Measurements from ENCODE around the gene TSPAN17. TPM values are rescaled to one million over a fixed set of nuclear protein-coding genes. Genes with fewer than 3 reads are reported as not detected.

Gene TSPAN17
- total and polyA plus RNA-seq, 12 donors: 25.8 to 106 (median 52.8) TPM

DNA sequence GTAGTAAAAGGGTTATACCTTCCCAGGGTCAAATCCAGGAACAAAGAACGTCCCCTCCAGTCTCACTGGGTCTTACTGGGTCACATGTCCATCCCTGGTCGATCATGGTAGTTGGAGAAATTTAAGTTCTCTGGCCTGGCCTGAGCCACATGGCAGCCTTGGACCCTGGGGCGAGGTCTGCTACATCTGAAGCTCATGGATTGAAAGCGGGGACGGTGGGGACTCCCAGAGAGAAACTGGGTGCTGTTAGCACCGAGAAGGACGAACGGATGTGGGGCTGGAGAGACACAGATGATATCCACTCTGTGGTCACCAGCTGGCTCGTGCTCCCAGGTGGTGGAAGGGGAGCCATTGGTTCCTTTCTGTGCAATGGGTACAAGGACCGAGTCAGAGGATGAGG, 46.9 kb downstream of the TSPAN17 start:
- H3K4me3 ChIP-seq: no peak overlapping the region
- intact Hi-C loops (cut with DNase I): no loop called here
- 78 to 83% (median 79%) methylated on average over 8 to 10 of the region's 10 CpGs for WGBS, 4 donors
- H3K27ac ChIP-seq: no peak overlapping the region
- H3K4me1 ChIP-seq (replicated peaks in 1 of 2): no peaks in the 10 kb centered on the region
- no peak for DNase-seq
- H3K27me3 ChIP-seq: peaks cover 13% of the 10 kb centered on the region
- no peaks in the 10 kb centered on the region for H3K36me3 ChIP-seq (replicated peaks in 1 of 2)
- H3K9me3 ChIP-seq (replicated peaks in 1 of 3): no peaks in the 10 kb centered on the region
- TF ChIP-seq, protein P1, sequence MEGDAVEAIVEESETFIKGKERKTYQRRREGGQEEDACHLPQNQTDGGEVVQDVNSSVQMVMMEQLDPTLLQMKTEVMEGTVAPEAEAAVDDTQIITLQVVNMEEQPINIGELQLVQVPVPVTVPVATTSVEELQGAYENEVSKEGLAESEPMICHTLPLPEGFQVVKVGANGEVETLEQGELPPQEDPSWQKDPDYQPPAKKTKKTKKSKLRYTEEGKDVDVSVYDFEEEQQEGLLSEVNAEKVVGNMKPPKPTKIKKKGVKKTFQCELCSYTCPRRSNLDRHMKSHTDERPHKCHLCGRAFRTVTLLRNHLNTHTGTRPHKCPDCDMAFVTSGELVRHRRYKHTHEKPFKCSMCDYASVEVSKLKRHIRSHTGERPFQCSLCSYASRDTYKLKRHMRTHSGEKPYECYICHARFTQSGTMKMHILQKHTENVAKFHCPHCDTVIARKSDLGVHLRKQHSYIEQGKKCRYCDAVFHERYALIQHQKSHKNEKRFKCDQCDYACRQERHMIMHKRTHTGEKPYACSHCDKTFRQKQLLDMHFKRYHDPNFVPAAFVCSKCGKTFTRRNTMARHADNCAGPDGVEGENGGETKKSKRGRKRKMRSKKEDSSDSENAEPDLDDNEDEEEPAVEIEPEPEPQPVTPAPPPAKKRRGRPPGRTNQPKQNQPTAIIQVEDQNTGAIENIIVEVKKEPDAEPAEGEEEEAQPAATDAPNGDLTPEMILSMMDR (IDR thresholded peaks at IDR 0.05): no peak
- TF ChIP-seq POLR2A (IDR thresholded peaks at IDR 0.05): no peak

DNA sequence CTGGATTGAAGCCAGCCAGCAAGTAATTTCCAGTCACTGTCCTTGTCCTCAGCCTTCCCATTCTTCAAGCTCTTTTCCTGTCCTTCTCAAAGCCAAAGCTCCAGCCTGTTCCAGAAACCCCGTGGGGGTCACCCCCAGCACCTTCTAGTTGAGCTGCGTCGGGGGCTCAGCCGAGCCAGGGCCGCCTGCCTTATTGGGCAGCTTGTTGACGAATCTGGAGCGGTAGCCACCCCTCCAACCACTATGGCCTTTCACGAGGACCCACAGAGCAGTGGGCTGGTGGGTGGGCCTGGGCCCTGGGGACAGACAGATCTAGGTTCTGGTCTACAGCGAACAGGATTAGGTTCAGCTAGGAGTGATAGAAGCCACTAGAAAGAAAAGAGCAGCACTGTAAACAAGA, 47.3 kb downstream of the TSPAN17 start:
- H3K27ac ChIP-seq: no peak overlapping the region
- TF ChIP-seq, protein P1 (IDR thresholded peaks at IDR 0.05): no peak
- TF ChIP-seq POLR2A (IDR thresholded peaks at IDR 0.05): no peak
- H3K36me3 ChIP-seq (replicated peaks in 1 of 2): no peaks in the 10 kb centered on the region
- H3K4me1 ChIP-seq (replicated peaks in 1 of 2): no peaks in the 10 kb centered on the region
- DNase-seq: no peak
- 47 to 68% (median 58%) methylated on average over 2 to 9 of the region's 9 CpGs for WGBS, 4 donors
- H3K4me3 ChIP-seq: no peak overlapping the region
- H3K9me3 ChIP-seq (replicated peaks in 1 of 3): no peaks in the 10 kb centered on the region
- H3K27me3 ChIP-seq: peaks cover 13% of the 10 kb centered on the region
- intact Hi-C loops (cut with DNase I): no loop called here

DNA sequence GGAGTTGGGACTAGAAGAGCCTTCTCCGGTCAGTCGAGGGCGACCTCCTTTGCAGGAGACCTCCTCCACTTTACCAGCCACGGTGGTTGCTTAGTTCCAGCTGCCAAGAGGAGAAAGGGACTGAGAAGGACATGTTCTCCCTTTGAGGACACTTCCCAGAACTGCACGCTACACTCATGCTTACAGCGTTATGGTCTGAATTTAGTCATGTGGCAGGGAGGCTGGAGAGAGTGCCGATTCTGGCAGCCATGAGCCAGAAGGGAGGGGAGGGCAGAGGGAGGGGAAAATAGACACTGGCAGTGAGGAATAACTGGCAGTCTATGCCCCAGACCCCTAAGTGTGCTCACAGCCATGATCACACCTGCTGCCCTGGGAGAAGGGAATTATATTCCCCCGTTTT, 47.8 kb downstream of the TSPAN17 start:
- DNase-seq: no peak
- no peak for TF ChIP-seq POLR2A (IDR thresholded peaks at IDR 0.05)
- TF ChIP-seq, protein P1 (IDR thresholded peaks at IDR 0.05): no peak
- intact Hi-C loops (cut with DNase I): no loop called here
- Histone ChIP-seq H3K4me1 (replicated peaks in 1 of 2) (no peaks in the 10 kb centered on the region), H3K9me3 (replicated peaks in 1 of 3) (no peaks in the 10 kb centered on the region), H3K36me3 (replicated peaks in 1 of 2) (no peaks in the 10 kb centered on the region), H3K27me3 (peaks cover 17% of the 10 kb centered on the region), H3K4me3 (no peak overlapping the region), H3K27ac (no peak overlapping the region)
- WGBS, 4 donors: 59 to 66% (median 61%) methylated on average over 8 of the region's 8 CpGs

DNA sequence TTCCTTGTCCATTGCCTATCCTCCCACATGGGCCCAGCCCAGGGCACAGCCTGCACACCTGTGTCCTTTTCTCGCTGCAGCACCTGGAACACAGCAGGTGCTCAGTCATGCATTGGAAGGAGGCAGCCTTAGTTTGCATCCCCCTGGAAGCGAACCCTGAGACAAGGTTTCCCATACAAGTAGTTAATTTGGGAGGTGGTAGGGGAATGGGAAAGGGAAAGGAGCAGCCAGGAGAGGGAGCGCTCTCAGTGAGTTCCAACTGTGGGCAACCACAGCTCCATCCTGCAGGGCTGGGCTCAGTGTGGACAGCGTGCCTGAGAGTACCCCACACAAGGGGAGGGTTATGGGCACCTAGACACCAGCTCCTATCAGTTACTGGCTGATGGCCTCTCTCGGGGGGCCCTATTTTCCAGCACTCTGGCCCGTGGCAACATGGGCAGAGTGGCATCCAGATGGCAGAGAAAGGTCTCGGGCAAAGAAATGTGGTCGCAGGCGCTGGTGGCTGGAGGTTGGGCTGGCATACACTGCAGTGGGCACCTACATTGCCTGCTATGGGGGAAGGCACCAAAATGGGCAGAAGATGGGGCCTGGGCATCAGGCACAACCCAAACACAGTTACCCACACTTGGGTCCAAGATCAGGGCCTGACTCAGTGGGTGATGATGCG, 50.1 kb downstream of the TSPAN17 start:
- H3K4me3 ChIP-seq: no peak overlapping the region
- H3K27ac ChIP-seq: no peak overlapping the region
- TF ChIP-seq, protein P1 (IDR thresholded peaks at IDR 0.05): no peak
- TF ChIP-seq POLR2A (IDR thresholded peaks at IDR 0.05): no peak
- no peaks in the 10 kb centered on the region for H3K4me1 ChIP-seq (replicated peaks in 1 of 2)
- no peaks in the 10 kb centered on the region for H3K9me3 ChIP-seq (replicated peaks in 1 of 3)
- 74 to 83% (median 77%) methylated on average over 9 to 10 of the region's 10 CpGs for WGBS, 4 donors
- intact Hi-C loops (cut with DNase I): no loop called here
- DNase-seq: no peak
- peaks cover 13% of the 10 kb centered on the region for H3K27me3 ChIP-seq
- H3K36me3 ChIP-seq (replicated peaks in 1 of 2): no peaks in the 10 kb centered on the region
